HCT116 (cell line): ENCODE results near the gene COL5A1.

Experiments used
- CTCF ChIP-seq, 3 experiments: fragments of 200-600 bp in 1 of 3; sonication (generic) in 1 of 3; IDR thresholded peaks in 2 of 3; conservative IDR thresholded peaks in 1 of 3; 2 replicates each; pipeline ENCODE4 v1.5.1; 2012 to 2017; ENCODE audit warnings: low read depth in 2 of 3, low read length in 2 of 3, antibody characterized with exemption in 1 of 3, borderline replicate concordance in 1 of 3, control low read depth in 1 of 3, mild to moderate bottlenecking in 1 of 3, mixed read lengths in 1 of 3, mixed run types in 1 of 3, moderate library complexity in 1 of 3; ENCODE audit not compliant: insufficient read depth in 1 of 3
- ELF1 ChIP-seq: IDR thresholded peaks from 2 replicates; pipeline ENCODE4 v1.6.1; 2012; ENCODE audit warnings: low read depth, borderline replicate concordance

- TF ChIP-seq CTCF (IDR thresholded peaks at IDR 0.05 in 2 of 3, conservative IDR thresholded peaks at IDR 0.05 in 1 of 3; ENCODE audit: borderline replicate concordance in 1 of 3, insufficient read depth in 1 of 3, low read depth in 2 of 3, low read length in 2 of 3): no peak
- no peak for TF ChIP-seq ELF1
Measured at GRCh38 chr9:134723037-134723436, 81.4 kb downstream of the COL5A1 start.
